Ascending aorta (tissue), 2 donors: ENCODE data around the gene NEDD9. TPM values are rescaled to one million over a fixed set of nuclear protein-coding genes. Genes with fewer than 3 reads are reported as not detected.
A peak's percentile ranks its signal among the peaks of the same experiment; 100 is the strongest.

ENCODE experiments used
- DNase-seq, 2 donors: peaks; one replicate each; pipeline ENCODE4 v3.0.0-alpha.2; 2019; ENCODE audit warnings: low spot score in 2 of 2
- H3K27ac ChIP-seq, 2 donors: fragments of 200-600 bp; sonication (generic); one replicate each; pipeline ENCODE4 v1.5.1; 2016 to 2017; ENCODE audit warnings: mild to moderate bottlenecking in 1 of 2
- H3K27me3 ChIP-seq: fragments of 200-600 bp; sonication (generic); one replicate; pipeline ENCODE4 v1.5.1; 2017
- H3K36me3 ChIP-seq, 2 donors: fragments of 200-600 bp; sonication (generic); one replicate each; pipeline ENCODE4 v1.5.1; 2016
- H3K4me1 ChIP-seq, 2 donors: fragments of 200-600 bp; sonication (generic); one replicate each; pipeline ENCODE4 v1.5.1; 2016 to 2017; ENCODE audit warnings: mild to moderate bottlenecking in 1 of 2
- H3K4me3 ChIP-seq, 2 donors: fragments of 200-600 bp; sonication (generic); one replicate each; pipeline ENCODE4 v1.5.1; 2016 to 2017; ENCODE audit warnings: mild to moderate bottlenecking in 1 of 2
- H3K9me3 ChIP-seq, 2 donors: fragments of 200-600 bp; sonication (generic); one replicate each; pipeline ENCODE4 v1.5.1; 2016
- intact Hi-C: fragments of 100-400 bp; cut with DNase I; formaldehyde crosslinking; loops from one replicate; pipeline ENCODE4 v1.15.1; 2023
- total RNA-seq: library from RNA; depleted of rRNA; stranded (reverse); fragments of >200 nt; gene quantifications from one replicate; pipeline ENCODE4 v1.1.0, GENCODE V29; 2016
- TF ChIP-seq, protein P1 (sequence below), 3 experiments: fragments of 200-600 bp in 2 of 3; fragments of 450-650 bp in 1 of 3; sonication (generic) in 2 of 3; IDR thresholded peaks; one replicate each; pipeline ENCODE4 v1.5.1; 2016 to 2019; ENCODE audit warnings: antibody characterized with exemption in 3 of 3, mild to moderate bottlenecking in 1 of 3, moderate library complexity in 1 of 3

Gene NEDD9
- total RNA-seq, 1 donor from 2014 or later = 150 TPM

DNA sequence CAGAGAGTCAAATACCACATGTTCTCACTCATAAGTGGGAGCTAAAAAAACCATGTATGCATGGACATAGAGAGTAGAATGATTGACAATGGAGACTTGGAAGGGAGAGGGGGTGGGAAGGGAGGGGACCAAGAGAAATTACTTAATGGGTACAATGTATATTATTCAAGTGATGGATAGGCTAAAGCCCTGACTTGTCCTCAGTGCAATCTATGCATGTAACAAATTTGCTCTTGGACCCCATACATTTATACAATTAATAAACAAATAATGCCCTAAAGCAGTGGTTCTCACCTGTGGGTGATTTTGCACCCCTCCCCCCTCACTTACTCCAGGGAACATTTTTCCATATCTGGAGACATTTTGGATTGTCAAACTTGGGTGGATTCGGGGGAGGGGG lies 33.5 kb upstream of the NEDD9 start:
- no peaks in the 10 kb centered on the region for H3K27me3 ChIP-seq
- no peak overlapping the region for H3K27ac ChIP-seq
- peaks cover 9 to 27% of the 10 kb centered on the region in 2 donors for H3K4me1 ChIP-seq
- no peak for DNase-seq
- intact Hi-C loops = no loop called here
- no peak overlapping the region for H3K4me3 ChIP-seq
- TF ChIP-seq, protein P1, sequence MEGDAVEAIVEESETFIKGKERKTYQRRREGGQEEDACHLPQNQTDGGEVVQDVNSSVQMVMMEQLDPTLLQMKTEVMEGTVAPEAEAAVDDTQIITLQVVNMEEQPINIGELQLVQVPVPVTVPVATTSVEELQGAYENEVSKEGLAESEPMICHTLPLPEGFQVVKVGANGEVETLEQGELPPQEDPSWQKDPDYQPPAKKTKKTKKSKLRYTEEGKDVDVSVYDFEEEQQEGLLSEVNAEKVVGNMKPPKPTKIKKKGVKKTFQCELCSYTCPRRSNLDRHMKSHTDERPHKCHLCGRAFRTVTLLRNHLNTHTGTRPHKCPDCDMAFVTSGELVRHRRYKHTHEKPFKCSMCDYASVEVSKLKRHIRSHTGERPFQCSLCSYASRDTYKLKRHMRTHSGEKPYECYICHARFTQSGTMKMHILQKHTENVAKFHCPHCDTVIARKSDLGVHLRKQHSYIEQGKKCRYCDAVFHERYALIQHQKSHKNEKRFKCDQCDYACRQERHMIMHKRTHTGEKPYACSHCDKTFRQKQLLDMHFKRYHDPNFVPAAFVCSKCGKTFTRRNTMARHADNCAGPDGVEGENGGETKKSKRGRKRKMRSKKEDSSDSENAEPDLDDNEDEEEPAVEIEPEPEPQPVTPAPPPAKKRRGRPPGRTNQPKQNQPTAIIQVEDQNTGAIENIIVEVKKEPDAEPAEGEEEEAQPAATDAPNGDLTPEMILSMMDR (IDR thresholded peaks at IDR 0.05) = no peak
- no peaks in the 10 kb centered on the region for H3K36me3 ChIP-seq
- H3K9me3 ChIP-seq = no peaks in the 10 kb centered on the region

DNA sequence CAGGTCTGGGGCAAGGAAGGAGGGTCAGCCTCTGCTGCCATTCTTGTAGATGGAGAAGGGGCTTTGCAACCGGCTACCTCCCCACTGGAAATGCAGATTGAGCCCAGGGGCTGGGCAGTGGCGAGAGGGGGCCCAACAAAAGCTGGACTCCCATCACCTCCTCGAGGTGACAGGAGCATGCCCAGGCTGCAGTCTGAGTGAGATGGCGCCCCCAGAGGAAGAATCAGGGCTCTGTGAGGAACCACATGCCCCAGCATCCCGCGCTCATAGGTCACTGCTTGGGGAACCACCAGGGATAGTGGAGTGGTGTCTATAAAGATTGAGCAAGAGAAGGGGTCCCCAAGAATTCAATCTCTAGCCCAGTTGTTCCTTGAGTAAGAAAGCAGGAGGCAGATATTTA lies 31.6 kb upstream of the NEDD9 start:
- DNase-seq = no peak
- H3K9me3 ChIP-seq = no peaks in the 10 kb centered on the region
- no peaks in the 10 kb centered on the region for H3K27me3 ChIP-seq
- H3K27ac ChIP-seq = peak overlapping the region; percentile 71 to 80
- H3K36me3 ChIP-seq = no peaks in the 10 kb centered on the region
- intact Hi-C loops = no loop called here
- TF ChIP-seq, protein P1 (IDR thresholded peaks at IDR 0.05) = no peak
- no peak overlapping the region for H3K4me3 ChIP-seq
- H3K4me1 ChIP-seq = peaks cover 9 to 24% of the 10 kb centered on the region in 2 donors

DNA sequence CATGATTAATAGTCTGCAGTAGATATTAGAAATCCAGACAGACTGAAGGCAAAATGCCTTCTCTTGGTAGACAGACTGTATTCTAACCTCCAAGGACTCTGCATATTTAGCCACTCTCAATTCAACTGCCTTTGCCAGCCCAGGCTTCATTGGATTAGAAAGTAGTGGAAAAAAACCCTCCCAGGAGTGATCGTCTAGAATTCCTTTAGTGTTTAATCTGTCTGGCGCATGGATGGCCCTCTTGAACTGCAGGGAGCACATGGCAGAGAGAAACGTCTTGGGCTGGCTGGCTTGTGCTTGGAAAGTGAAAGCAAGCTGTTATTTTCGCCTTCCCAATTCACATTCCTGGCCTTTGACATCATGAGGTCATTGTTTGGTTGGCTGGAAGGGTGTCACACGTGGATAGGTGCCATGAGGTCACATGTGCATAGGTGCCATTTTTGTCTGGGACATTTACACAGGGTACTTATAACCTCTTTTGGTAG lies 30.9 kb upstream of the NEDD9 start:
- peaks cover 9 to 24% of the 10 kb centered on the region in 2 donors for H3K4me1 ChIP-seq
- DNase-seq = peak; percentile 37 to 90

DNA sequence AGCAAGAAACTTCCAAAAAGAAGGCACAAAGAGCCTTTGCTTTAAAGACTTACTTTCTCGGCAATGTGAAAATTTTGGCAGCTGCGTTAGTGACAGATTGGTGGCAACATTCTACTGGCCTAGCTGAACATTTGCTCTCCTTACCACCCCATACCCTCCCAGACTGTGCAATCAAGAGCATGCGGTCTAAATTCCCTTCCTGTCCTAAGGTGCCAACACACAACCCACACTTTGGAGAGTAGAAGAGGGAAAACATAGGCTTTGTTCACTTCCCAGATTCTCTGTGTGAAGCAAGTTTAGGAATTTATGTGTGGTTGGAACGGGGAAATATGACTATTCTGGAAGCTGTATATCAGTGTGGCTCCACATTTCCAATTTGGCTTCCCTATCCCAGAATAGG lies 29.8 kb upstream of the NEDD9 start:
- Histone ChIP-seq H3K9me3 (no peaks in the 10 kb centered on the region), H3K27ac (peak overlapping the region; percentile 71 to 80), H3K27me3 (no peaks in the 10 kb centered on the region), H3K4me1 (peaks cover 9 to 24% of the 10 kb centered on the region in 2 donors), H3K4me3 (no peak overlapping the region), H3K36me3 (no peaks in the 10 kb centered on the region)
- TF ChIP-seq, protein P1 (IDR thresholded peaks at IDR 0.05) = no peak
- intact Hi-C loops = loop anchor here (2.0 kb wide), 1 partner anchor 29 kb away; the partner anchor contains the start of gene NEDD9
- no peak for DNase-seq

More for the DNA sequence above, 30.9 kb upstream of the NEDD9 start:
- Histone ChIP-seq H3K36me3 (no peaks in the 10 kb centered on the region), H3K27me3 (no peaks in the 10 kb centered on the region), H3K4me3 (peak overlapping the region in 1 of 2 donors; percentile 40), H3K27ac (peak overlapping the region; percentile 71 to 80), H3K9me3 (no peaks in the 10 kb centered on the region)
- TF ChIP-seq, protein P1 (IDR thresholded peaks at IDR 0.05) = no peak
- intact Hi-C loops = loop anchor here (2.0 kb wide), 1 partner anchor 31 kb away; the partner anchor contains the start of gene NEDD9

DNA sequence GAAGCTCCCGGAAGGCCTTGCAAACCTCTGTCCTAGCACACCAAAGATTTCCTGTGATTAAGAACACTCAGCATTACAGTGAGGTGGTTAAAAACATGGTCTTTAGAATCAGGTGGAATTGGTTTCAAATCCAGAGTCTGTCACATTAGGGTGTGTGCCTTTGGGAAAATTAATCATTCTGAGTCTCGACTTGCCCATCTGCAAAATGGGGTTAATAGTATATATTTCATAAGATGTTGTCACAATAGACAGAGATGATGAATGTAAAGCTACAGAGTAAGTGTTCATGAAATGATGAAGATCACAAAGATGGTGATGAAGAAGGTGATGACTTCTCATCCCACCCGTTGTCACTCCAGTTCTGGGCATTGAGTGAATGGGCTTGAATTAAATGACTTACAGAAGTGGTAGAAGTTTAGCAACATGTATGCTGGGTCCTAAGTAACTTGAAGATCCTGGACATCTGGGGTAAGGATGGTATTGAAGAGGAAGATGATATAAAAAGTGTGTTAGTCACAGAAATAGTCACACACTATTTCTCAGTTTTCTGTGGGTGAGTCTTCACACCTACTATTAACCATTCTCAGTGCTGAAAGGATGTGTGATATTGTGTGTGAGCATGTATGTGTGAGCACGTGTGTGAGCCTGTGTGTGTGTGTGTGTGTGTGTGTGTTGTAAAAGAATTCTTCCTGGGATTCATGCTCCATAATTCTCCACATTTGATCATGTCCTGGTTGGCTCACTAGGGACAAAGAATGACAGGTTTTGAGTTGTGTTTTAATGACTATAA lies 28.0 kb upstream of the NEDD9 start:
- no peak for DNase-seq
- H3K9me3 ChIP-seq = no peaks in the 10 kb centered on the region
- TF ChIP-seq, protein P1 (IDR thresholded peaks at IDR 0.05) = no peak
- intact Hi-C loops = no loop called here
- no peaks in the 10 kb centered on the region for H3K36me3 ChIP-seq
- peaks cover 9 to 24% of the 10 kb centered on the region in 2 donors for H3K4me1 ChIP-seq
- H3K27me3 ChIP-seq = no peaks in the 10 kb centered on the region
- no peak overlapping the region for H3K27ac ChIP-seq
- H3K4me3 ChIP-seq = no peak overlapping the region
